MCF 10A (cell line): ENCODE results near the gene TMEM150A. TPM values are rescaled to one million over a fixed set of nuclear protein-coding genes. Genes with fewer than 3 reads are reported as not detected.

Experiments used
- BruUV-seq: library from RNA; stranded (reverse); fragments of 400-500 nt; replicated peaks from 2 replicates; lab custom pipeline; 2021; lab: Mats Ljungman, UMichigan
- CTCF ChIA-PET: fragments of 300-600 bp; sonication (Branson Sonifier 250); formaldehyde crosslinking; extraction: SDS; loops from one replicate; lab custom pipeline; 2021; ENCODE audit warnings: antibody characterized with exemption, inconsistent platforms; lab: Yijun Ruan, JAX
- POLR2A ChIA-PET: fragments of 300-600, 350-650 bp; sonication (Branson Sonifier 250); formaldehyde crosslinking; extraction: SDS; loops from one replicate; lab custom pipeline; 2020; ENCODE audit warnings: antibody characterized with exemption, inconsistent platforms; lab: Yijun Ruan, JAX
- DNase-seq: peaks from one replicate; pipeline ENCODE4 v3.0.0-alpha.2; 2018; ENCODE audit not compliant: unreplicated experiment
- H3K27ac Mint-ChIP-seq: one replicate; pipeline ENCODE4 v1.8.0; 2022; ENCODE audit warnings: mild to moderate bottlenecking, low read depth, mixed read lengths; ENCODE audit not compliant: unreplicated experiment
- H3K27me3 Mint-ChIP-seq: one replicate; pipeline ENCODE4 v1.8.0; 2022; ENCODE audit warnings: mixed read lengths; ENCODE audit not compliant: insufficient read depth, unreplicated experiment
- H3K36me3 Mint-ChIP-seq: one replicate; pipeline ENCODE4 v1.8.0; 2022; ENCODE audit warnings: mild to moderate bottlenecking, moderate library complexity, mixed read lengths; ENCODE audit not compliant: insufficient read depth, unreplicated experiment
- H3K4me1 Mint-ChIP-seq: one replicate; pipeline ENCODE4 v1.8.0; 2022; ENCODE audit warnings: mixed read lengths; ENCODE audit not compliant: insufficient read depth, unreplicated experiment
- H3K4me3 Mint-ChIP-seq: one replicate; pipeline ENCODE4 v1.8.0; 2022; ENCODE audit warnings: mild to moderate bottlenecking, moderate library complexity, mixed read lengths; ENCODE audit not compliant: unreplicated experiment
- H3K9me3 Mint-ChIP-seq: one replicate; pipeline ENCODE4 v1.8.0; 2022; ENCODE audit warnings: mixed read lengths; ENCODE audit not compliant: unreplicated experiment
- CTCF ChIP-seq: fragments of 200-600 bp; IDR thresholded peaks from one replicate; pipeline ENCODE4 v1.8.0; 2022; ENCODE audit warnings: antibody characterized with exemption, mild to moderate bottlenecking; ENCODE audit not compliant: unreplicated experiment
- intact Hi-C: fragments of 100-400 bp; cut with micrococcal nuclease; formaldehyde crosslinking; loops from 2 replicates; pipeline ENCODE4 v1.14.1; 2022
- total RNA-seq: library from RNA; stranded (reverse); gene quantifications from 2 replicates; pipeline ENCODE4 v1.2.3, GENCODE V29; 2022

Gene TMEM150A
- total RNA-seq, 1 experiment from 2014 or later: 12.5 TPM

- no peak for DNase-seq
- intact Hi-C loops: loop anchor here (1.0 kb wide), 1 partner anchor 59 kb away; no protein-coding TSS in a partner anchor
- no peaks in the 10 kb centered on the region for H3K9me3 Mint-ChIP-seq
- ChIA-PET POLR2A (no interaction called here), CTCF (interaction anchor here (0.7 to 7.2 kb wide), 8 partner anchors 11 to 428 kb away, joined by 3 to 52 read pairs (median 3); no protein-coding TSS in a partner anchor)
- H3K36me3 Mint-ChIP-seq: peaks cover 97% of the 10 kb centered on the region
- H3K4me3 Mint-ChIP-seq: no peak overlapping the region
- H3K27ac Mint-ChIP-seq: peak overlapping the region; percentile 18
- TF ChIP-seq CTCF: no peak
- H3K27me3 Mint-ChIP-seq: no peaks in the 10 kb centered on the region
- peaks cover 10% of the 10 kb centered on the region for H3K4me1 Mint-ChIP-seq
- BruUV-seq: no TSS peak
Observed at GRCh38 chr2:85647823-85648526, 45.5 kb upstream of the TMEM150A start.

GRCh38 chr2:85646166-85646565, 43.7 kb upstream of the TMEM150A start:
- no peak overlapping the region for H3K27ac Mint-ChIP-seq
- CTCF ChIA-PET: interaction anchor here (1.6 to 1.9 kb wide), 3 partner anchors 9 to 60 kb away, joined by 3 to 22 read pairs (median 8); no protein-coding TSS in a partner anchor
- POLR2A ChIA-PET: no interaction called here
- TF ChIP-seq CTCF: no peak
- peaks cover 10% of the 10 kb centered on the region for H3K4me1 Mint-ChIP-seq
- no peak for DNase-seq
- intact Hi-C loops: no loop called here
- peaks cover 97% of the 10 kb centered on the region for H3K36me3 Mint-ChIP-seq
- H3K9me3 Mint-ChIP-seq: no peaks in the 10 kb centered on the region
- no TSS peak for BruUV-seq
- H3K27me3 Mint-ChIP-seq: no peaks in the 10 kb centered on the region
- H3K4me3 Mint-ChIP-seq: no peak overlapping the region

DNA sequence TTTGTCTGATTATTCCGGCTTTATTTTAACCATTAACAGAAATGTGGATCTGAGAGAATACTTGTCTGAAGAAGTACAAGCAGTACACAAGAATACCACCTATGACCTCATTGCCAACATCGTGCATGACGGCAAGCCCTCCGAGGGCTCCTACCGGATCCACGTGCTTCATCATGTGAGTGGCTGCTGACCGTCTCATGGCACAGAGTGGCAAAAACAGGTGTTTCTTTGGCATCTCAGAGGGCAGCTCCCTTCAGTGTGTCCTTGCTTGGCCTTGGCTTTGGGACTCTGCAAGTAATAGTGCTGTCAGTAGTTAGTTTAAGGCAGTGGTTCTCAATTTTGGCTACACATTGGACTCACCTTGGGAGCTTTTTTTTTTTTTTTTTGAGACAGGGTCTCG, 42.4 kb upstream of the TMEM150A start:
- BruUV-seq: no TSS peak
- Mint-ChIP-seq H3K36me3 (peaks cover 100% of the 10 kb centered on the region), H3K9me3 (no peaks in the 10 kb centered on the region), H3K27me3 (no peaks in the 10 kb centered on the region), H3K4me3 (no peak overlapping the region), H3K4me1 (peaks cover 9% of the 10 kb centered on the region), H3K27ac (no peak overlapping the region)
- ChIA-PET CTCF (interaction anchor here (0.6 to 1.8 kb wide), 4 partner anchors 13 to 97 kb away, joined by 3 to 8 read pairs (median 4); no protein-coding TSS in a partner anchor), POLR2A (no interaction called here)
- no peak for TF ChIP-seq CTCF
- intact Hi-C loops: no loop called here
- no peak for DNase-seq

- ChIA-PET CTCF (interaction anchor here (1.2 kb wide), 1 partner anchor 10 kb away, joined by 4 read pairs; no protein-coding TSS in a partner anchor), POLR2A (interaction anchor here (1.6 kb wide), 1 partner anchor 65 kb away, joined by 4 read pairs; no protein-coding TSS in a partner anchor)
- Mint-ChIP-seq H3K36me3 (peaks cover 100% of the 10 kb centered on the region), H3K27ac (no peak overlapping the region), H3K4me1 (no peaks in the 10 kb centered on the region), H3K9me3 (no peaks in the 10 kb centered on the region), H3K27me3 (no peaks in the 10 kb centered on the region), H3K4me3 (no peak overlapping the region)
- DNase-seq: no peak
- TF ChIP-seq CTCF: no peak
- BruUV-seq: no TSS peak
- intact Hi-C loops: no loop called here
Observed at GRCh38 chr2:85642725-85643124, 40.2 kb upstream of the TMEM150A start.
